CD14-positive monocyte (primary cell): ENCODE measurements around the gene JMJD6. TPM values are rescaled to one million over a fixed set of nuclear protein-coding genes. Genes with fewer than 3 reads are reported as not detected.
A peak's percentile ranks its signal among the peaks of the same experiment; 100 is the strongest.

Experiments
- DNase-seq, 3 donors: peaks; one replicate each; pipeline ENCODE4 v3.0.0-alpha.2; 2011 to 2022
- H2AFZ ChIP-seq: 2 replicates; pipeline ENCODE4 v1.6.0; 2012; ENCODE audit warnings: mild to moderate bottlenecking, low read depth, low read length, inconsistent platforms; ENCODE audit not compliant: insufficient read depth, poor library complexity, severe bottlenecking
- H3K27ac ChIP-seq, 2 donors: 1 replicate in 1 of 2; 2 replicates in 1 of 2; pipeline ENCODE4 v1.5.1; 2012 to 2013; ENCODE audit warnings: low read length in 2 of 2, control low read depth in 1 of 2, inconsistent platforms in 1 of 2, low read depth in 1 of 2, mild to moderate bottlenecking in 1 of 2
- H3K27me3 ChIP-seq, 2 donors: one replicate each; pipeline versions ENCODE4 v1.6.0 to v1.6.1; 2011 to 2013; ENCODE audit warnings: low read length in 2 of 2; ENCODE audit not compliant: control insufficient read depth in 2 of 2, insufficient read depth in 2 of 2
- H3K36me3 ChIP-seq, 2 donors: replicated peaks in 1 of 2; 1 replicate in 1 of 2; 2 replicates in 1 of 2; pipeline versions ENCODE4 v1.5.1 to v1.6.1; 2012 to 2013; ENCODE audit warnings: low read length in 2 of 2, control low read depth in 1 of 2, inconsistent platforms in 1 of 2, mild to moderate bottlenecking in 1 of 2; ENCODE audit not compliant: insufficient read depth in 2 of 2, control insufficient read depth in 1 of 2
- H3K4me1 ChIP-seq, 2 donors: 1 replicate in 1 of 2; 2 replicates in 1 of 2; pipeline versions ENCODE4 v1.5.1 to v1.6.1; 2012 to 2013; ENCODE audit warnings: low read length in 2 of 2, control low read depth in 1 of 2, inconsistent platforms in 1 of 2, mild to moderate bottlenecking in 1 of 2, moderate library complexity in 1 of 2; ENCODE audit not compliant: insufficient read depth in 2 of 2, control insufficient read depth in 1 of 2
- H3K4me2 ChIP-seq: replicated peaks from 2 replicates; pipeline ENCODE3; 2012; ENCODE audit warnings: low read length, moderate library complexity, mild to moderate bottlenecking; ENCODE audit not compliant: poor library complexity, severe bottlenecking; ENCODE audit errors: extremely low read depth
- H3K4me3 ChIP-seq, 3 experiments: fragments of 200-600 bp in 1 of 3; sonication (generic) in 1 of 3; replicated peaks in 1 of 3; 1 replicate in 2 of 3; 2 replicates in 1 of 3; pipeline ENCODE4 v1.5.1; 2011 to 2013; ENCODE audit warnings: low read length in 3 of 3, mild to moderate bottlenecking in 3 of 3, control low read depth in 2 of 3, low read depth in 2 of 3, inconsistent platforms in 1 of 3, moderate library complexity in 1 of 3
- H3K79me2 ChIP-seq: 2 replicates; pipeline ENCODE4 v1.6.0; 2012; ENCODE audit warnings: mild to moderate bottlenecking, control low read depth, inconsistent platforms, low read length, moderate library complexity; ENCODE audit not compliant: insufficient read depth
- H3K9ac ChIP-seq: 2 replicates; pipeline ENCODE4 v1.6.0; 2017; ENCODE audit warnings: low read length, mild to moderate bottlenecking; ENCODE audit not compliant: insufficient read depth, poor library complexity, severe bottlenecking
- H3K9me3 ChIP-seq, 2 donors: replicated peaks in 1 of 2; 1 replicate in 1 of 2; 2 replicates in 1 of 2; pipeline versions ENCODE4 v1.5.1 to v1.6.1; 2012 to 2013; ENCODE audit warnings: low read length in 2 of 2, control low read depth in 1 of 2; ENCODE audit not compliant: control insufficient read depth in 1 of 2, insufficient read depth in 1 of 2
- H4K20me1 ChIP-seq: 2 replicates; pipeline ENCODE4 v1.6.0; 2012; ENCODE audit warnings: mild to moderate bottlenecking, low read length, control low read depth, moderate library complexity; ENCODE audit not compliant: insufficient read depth
- H3K27ac Mint-ChIP-seq, 7 donors: one replicate each; pipeline ENCODE4 v1.8.0; 2020; ENCODE audit warnings: mild to moderate bottlenecking in 7 of 7, mixed read lengths in 7 of 7, moderate library complexity in 6 of 7, inconsistent platforms in 2 of 7
- H3K27me3 Mint-ChIP-seq, 3 donors: one replicate each; pipeline ENCODE4 v1.8.0; 2021 to 2022; ENCODE audit warnings: low read depth in 3 of 3, mild to moderate bottlenecking in 3 of 3, mixed read lengths in 3 of 3, moderate library complexity in 3 of 3, inconsistent platforms in 1 of 3
- H3K36me3 Mint-ChIP-seq, 2 donors: one replicate each; pipeline ENCODE4 v1.8.0; 2020; ENCODE audit warnings: mixed read lengths in 2 of 2, inconsistent platforms in 1 of 2, mild to moderate bottlenecking in 1 of 2
- H3K4me1 Mint-ChIP-seq: one replicate; pipeline ENCODE4 v1.8.0; 2020; ENCODE audit warnings: mild to moderate bottlenecking, mixed read lengths
- H3K4me3 Mint-ChIP-seq, 2 donors: one replicate each; pipeline ENCODE4 v1.8.0; 2020; ENCODE audit warnings: mild to moderate bottlenecking in 2 of 2, mixed read lengths in 2 of 2, moderate library complexity in 1 of 2
- H3K9me3 Mint-ChIP-seq, 7 donors: one replicate each; pipeline ENCODE4 v1.8.0; 2020 to 2022; ENCODE audit warnings: mixed read lengths in 7 of 7, mild to moderate bottlenecking in 6 of 7, moderate library complexity in 6 of 7, inconsistent platforms in 2 of 7
- WGBS: methylation state at CpG from one replicate; pipeline ENCODE4 v1.1.5; 2013; ENCODE audit warnings: missing lambda C conversion rate; ENCODE audit not compliant: insufficient coverage; 5-methylcytosine and 5-hydroxymethylcytosine counted together
- intact Hi-C, 2 donors: fragments of 100-400 bp; cut with micrococcal nuclease; formaldehyde crosslinking; loops; one replicate each; pipeline versions ENCODE4 v1.15.0 to v1.15.1; 2023
- polyA plus RNA-seq, 3 donors: library from polyadenylated mRNA; depleted of rRNA in 1 of 3; unstranded in 2 of 3; stranded (reverse) in 1 of 3; fragments of 300-500 nt in 2 of 3; fragments of >200 nt in 1 of 3; fragmentation: Illumina TruSeq in 2 of 3; gene quantifications; 1 replicate in 2 of 3; 2 replicates in 1 of 3; pipeline ENCODE4 v1.2.3, GENCODE V29; 2012 to 2021
- TF ChIP-seq, protein P1 (sequence below): fragments of 200-600 bp; IDR thresholded peaks from one replicate; pipeline ENCODE4 v1.8.0; 2022; ENCODE audit warnings: antibody characterized with exemption, mild to moderate bottlenecking

Gene JMJD6
- polyA plus RNA-seq, 3 donors = 24.6 to 75.0 (median 26.2) TPM

DNA sequence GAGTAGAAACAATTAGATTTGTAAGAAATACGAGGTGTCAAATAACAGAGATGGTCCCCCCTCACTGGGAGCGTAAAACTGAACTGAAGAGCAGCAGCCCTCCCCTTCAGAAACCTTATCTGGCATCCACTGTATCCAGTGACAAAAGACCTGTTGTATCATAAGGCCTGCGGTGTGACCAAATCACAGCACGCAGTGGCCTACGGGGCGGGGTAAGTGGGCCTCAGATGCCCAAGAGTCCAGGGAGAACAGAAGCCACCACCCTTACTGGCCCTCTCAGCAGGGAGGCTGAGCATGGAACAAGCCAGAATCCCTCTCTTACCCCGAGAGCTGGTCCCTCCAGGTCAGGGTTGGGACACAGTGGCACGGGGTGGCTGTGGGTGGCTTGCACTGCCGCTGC is 5.5 kb downstream of the JMJD6 start:
- H3K9me3 ChIP-seq = no peaks in the 10 kb centered on the region
- Mint-ChIP-seq H3K4me1 (peaks cover 31% of the 10 kb centered on the region), H3K9me3 (no peaks in the 10 kb centered on the region), H3K27ac (peak overlapping the region in 1 of 7 donors; percentile 31), H3K4me3 (no peak overlapping the region), H3K36me3 (peaks cover 74 to 96% of the 10 kb centered on the region in 2 donors), H3K27me3 (no peaks in the 10 kb centered on the region)
- 96% methylated on average over 6 of the region's 9 CpGs for WGBS
- peaks cover 28 to 30% of the 10 kb centered on the region in 2 donors for H3K4me1 ChIP-seq
- intact Hi-C loops = loop anchor here in 1 of 2 donors (10.0 kb wide), 1 partner anchor 46 kb away; no protein-coding TSS in a partner anchor
- H3K9ac ChIP-seq = no peak overlapping the region
- no peak overlapping the region for H3K4me3 ChIP-seq
- no peak for DNase-seq
- TF ChIP-seq, protein P1, sequence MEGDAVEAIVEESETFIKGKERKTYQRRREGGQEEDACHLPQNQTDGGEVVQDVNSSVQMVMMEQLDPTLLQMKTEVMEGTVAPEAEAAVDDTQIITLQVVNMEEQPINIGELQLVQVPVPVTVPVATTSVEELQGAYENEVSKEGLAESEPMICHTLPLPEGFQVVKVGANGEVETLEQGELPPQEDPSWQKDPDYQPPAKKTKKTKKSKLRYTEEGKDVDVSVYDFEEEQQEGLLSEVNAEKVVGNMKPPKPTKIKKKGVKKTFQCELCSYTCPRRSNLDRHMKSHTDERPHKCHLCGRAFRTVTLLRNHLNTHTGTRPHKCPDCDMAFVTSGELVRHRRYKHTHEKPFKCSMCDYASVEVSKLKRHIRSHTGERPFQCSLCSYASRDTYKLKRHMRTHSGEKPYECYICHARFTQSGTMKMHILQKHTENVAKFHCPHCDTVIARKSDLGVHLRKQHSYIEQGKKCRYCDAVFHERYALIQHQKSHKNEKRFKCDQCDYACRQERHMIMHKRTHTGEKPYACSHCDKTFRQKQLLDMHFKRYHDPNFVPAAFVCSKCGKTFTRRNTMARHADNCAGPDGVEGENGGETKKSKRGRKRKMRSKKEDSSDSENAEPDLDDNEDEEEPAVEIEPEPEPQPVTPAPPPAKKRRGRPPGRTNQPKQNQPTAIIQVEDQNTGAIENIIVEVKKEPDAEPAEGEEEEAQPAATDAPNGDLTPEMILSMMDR = no peak
- H3K27ac ChIP-seq = no peak overlapping the region
- H4K20me1 ChIP-seq = peaks cover 82% of the 10 kb centered on the region
- peaks cover 73 to 90% of the 10 kb centered on the region in 2 donors for H3K36me3 ChIP-seq
- H3K27me3 ChIP-seq = no peaks in the 10 kb centered on the region
- peaks cover 46% of the 10 kb centered on the region for H3K79me2 ChIP-seq
- H2AFZ ChIP-seq = no peak overlapping the region
- no peak overlapping the region for H3K4me2 ChIP-seq

DNA sequence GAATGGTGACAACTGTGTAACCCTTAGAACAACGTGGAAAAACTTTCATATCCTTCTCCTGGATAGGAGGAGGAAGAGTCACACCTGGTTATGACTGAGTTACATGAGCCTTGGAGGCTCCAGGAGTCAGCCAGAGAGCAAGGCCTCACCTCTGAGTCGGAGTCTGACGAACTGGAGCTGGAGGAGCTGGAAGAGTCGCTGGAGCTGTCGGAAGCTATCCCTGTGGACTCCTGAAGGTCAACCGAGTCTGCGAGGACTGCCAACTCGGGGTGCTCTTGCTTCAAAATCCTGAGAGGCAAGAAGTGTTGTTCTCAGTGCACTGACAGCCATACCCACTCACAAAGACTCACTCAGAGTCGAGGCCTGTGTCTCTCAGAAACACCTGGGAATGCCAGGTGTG is 6.2 kb downstream of the JMJD6 start:
- peaks cover 75 to 98% of the 10 kb centered on the region in 2 donors for H3K36me3 Mint-ChIP-seq

More for the DNA sequence above, 6.2 kb downstream of the JMJD6 start:
- Histone ChIP-seq H4K20me1 (peaks cover 82% of the 10 kb centered on the region), H2AFZ (no peak overlapping the region), H3K27me3 (no peaks in the 10 kb centered on the region), H3K9ac (no peak overlapping the region), H3K27ac (no peak overlapping the region), H3K4me1 (peaks cover 29 to 33% of the 10 kb centered on the region in 2 donors), H3K4me3 (no peak overlapping the region), H3K4me2 (no peak overlapping the region), H3K79me2 (peaks cover 39% of the 10 kb centered on the region), H3K36me3 (peaks cover 73 to 97% of the 10 kb centered on the region in 2 donors), H3K9me3 (no peaks in the 10 kb centered on the region)
- Mint-ChIP-seq H3K4me3 (no peak overlapping the region), H3K9me3 (no peaks in the 10 kb centered on the region), H3K4me1 (peaks cover 34% of the 10 kb centered on the region), H3K27me3 (no peaks in the 10 kb centered on the region), H3K27ac (peak overlapping the region in 2 of 7 donors; percentile 21 to 43)
- intact Hi-C loops = loop anchor here in 1 of 2 donors (10.0 kb wide), 1 partner anchor 45 kb away; no protein-coding TSS in a partner anchor
- DNase-seq = no peak
- TF ChIP-seq, protein P1 = no peak
- WGBS = 100% methylated on average over 6 of the region's 9 CpGs
